Neural cell (in vitro differentiated cells): ENCODE data around the gene ZNF641. TPM values are rescaled to one million over a fixed set of nuclear protein-coding genes. Genes with fewer than 3 reads are reported as not detected.

Experiments
- H2AFZ ChIP-seq: fragments of 200-600, 300-800 bp; sonication (generic), shearing (Covaris generic); 2 replicates; pipeline ENCODE4 v1.6.0; 2014; ENCODE audit warnings: low read depth, mild to moderate bottlenecking, antibody characterized with exemption, low read length, moderate library complexity
- H3F3A ChIP-seq: fragments of 200-600 bp; shearing (Covaris generic); 2 replicates; pipeline ENCODE4 v1.6.1; 2016; ENCODE audit warnings: mild to moderate bottlenecking, moderate library complexity, mixed read lengths, antibody characterized with exemption, low read length; ENCODE audit not compliant: insufficient read depth, poor library complexity, severe bottlenecking
- H3K27ac ChIP-seq: fragments of 200-600, 300-800 bp; sonication (generic), shearing (Covaris generic); 2 replicates; pipeline ENCODE4 v1.5.1; 2014; ENCODE audit warnings: mild to moderate bottlenecking, low read length, moderate library complexity
- H3K27me3 ChIP-seq: fragments of 300-800, 200-600 bp; sonication (generic), shearing (Covaris generic); 2 replicates; pipeline ENCODE4 v1.6.0; 2014; ENCODE audit warnings: mild to moderate bottlenecking, low read depth, low read length, moderate library complexity; ENCODE audit not compliant: insufficient read depth
- H3K36me3 ChIP-seq: fragments of 300-800, 200-600 bp; sonication (generic), shearing (Covaris generic); 2 replicates; pipeline ENCODE4 v1.5.1; 2014; ENCODE audit warnings: mild to moderate bottlenecking, antibody characterized with exemption, low read length, moderate library complexity; ENCODE audit not compliant: insufficient read depth
- H3K4me2 ChIP-seq: fragments of 300-800, 200-600 bp; sonication (generic), shearing (Covaris generic); 2 replicates; pipeline ENCODE4 v1.6.0; 2014; ENCODE audit warnings: mild to moderate bottlenecking, low read length
- H3K4me3 ChIP-seq: fragments of 300-800, 200-600 bp; sonication (generic), shearing (Covaris generic); 2 replicates; pipeline ENCODE4 v1.5.1; 2014; ENCODE audit warnings: mild to moderate bottlenecking, low read length, moderate library complexity
- H3K79me2 ChIP-seq: fragments of 200-600 bp; shearing (Covaris generic); replicated peaks from 2 replicates; pipeline ENCODE4 v1.6.0; 2014; ENCODE audit warnings: mild to moderate bottlenecking, low read length, moderate library complexity; ENCODE audit not compliant: insufficient read depth
- H3K9ac ChIP-seq: fragments of 300-800, 200-600 bp; sonication (generic), shearing (Covaris generic); 2 replicates; pipeline ENCODE4 v1.6.1; 2016; ENCODE audit warnings: mild to moderate bottlenecking, low read length, mixed read lengths
- H3K9me2 ChIP-seq: fragments of 200-600 bp; shearing (Covaris generic); 2 replicates; pipeline ENCODE4 v1.6.1; 2016; ENCODE audit warnings: mild to moderate bottlenecking, low read length, mixed read lengths; ENCODE audit not compliant: insufficient read depth
- H3K9me3 ChIP-seq: fragments of 200-600, 300-800 bp; sonication (generic), shearing (Covaris generic); 2 replicates; pipeline ENCODE4 v1.6.1; 2016; ENCODE audit warnings: mild to moderate bottlenecking, mixed run types, low read length, moderate library complexity, mixed read lengths
- H4K20me1 ChIP-seq: fragments of 200-600 bp; shearing (Covaris generic); 2 replicates; pipeline ENCODE4 v1.6.1; 2016; ENCODE audit warnings: mild to moderate bottlenecking, mixed run types; ENCODE audit not compliant: insufficient read depth
- CTCF ChIP-seq: fragments of 450-650 bp; IDR thresholded peaks from 2 replicates; pipeline ENCODE4 v1.5.1; 2014; ENCODE audit warnings: antibody characterized with exemption, mild to moderate bottlenecking, moderate library complexity; ENCODE audit not compliant: poor library complexity, severe bottlenecking
- EP300 ChIP-seq: fragments of 450-650 bp; conservative IDR thresholded peaks from 2 replicates; pipeline ENCODE4 v1.6.1; 2014; ENCODE audit warnings: antibody characterized with exemption, mild to moderate bottlenecking, moderate library complexity; ENCODE audit not compliant: poor library complexity, severe bottlenecking
- RAD21 ChIP-seq: fragments of 450-650 bp; conservative IDR thresholded peaks from 2 replicates; pipeline ENCODE4 v1.6.1; 2014; ENCODE audit warnings: antibody characterized with exemption, mild to moderate bottlenecking, moderate library complexity
- REST ChIP-seq: IDR thresholded peaks from 2 replicates; pipeline ENCODE4 v1.6.1; 2012; ENCODE audit warnings: borderline replicate concordance
- SMC3 ChIP-seq: fragments of 450-650 bp; conservative IDR thresholded peaks from 2 replicates; pipeline ENCODE4 v1.6.1; 2014; ENCODE audit warnings: antibody characterized with exemption, mild to moderate bottlenecking, moderate library complexity; ENCODE audit not compliant: poor library complexity
- TAF1 ChIP-seq: IDR thresholded peaks from 2 replicates; pipeline ENCODE4 v1.6.1; 2012; ENCODE audit warnings: low read depth
- polyA plus RNA-seq: library from polyadenylated mRNA; depleted of rRNA; stranded (reverse); fragments of >200 nt; gene quantifications from 2 replicates; pipeline ENCODE4 v1.2.3, GENCODE V29; 2014

Gene ZNF641
- polyA plus RNA-seq, 1 donor from 2014 or later: 41.6 TPM

GRCh38 chr12:48351022-48351708 is 446 bp upstream of the ZNF641 start:
- no peaks in the 10 kb centered on the region for H3K36me3 ChIP-seq

GRCh38 chr12:48349471-48349870 is 1.2 kb downstream of the ZNF641 start:
- Histone ChIP-seq H4K20me1 (no peaks in the 10 kb centered on the region), H3K4me2 (peak overlapping the region; percentile 97), H3F3A (no peaks in the 10 kb centered on the region), H3K9ac (peak overlapping the region; percentile 84), H3K27ac (peak overlapping the region; percentile 69), H3K4me3 (peak overlapping the region; percentile 95), H3K27me3 (no peaks in the 10 kb centered on the region), H2AFZ (no peak overlapping the region), H3K79me2 (no peaks in the 10 kb centered on the region), H3K36me3 (no peaks in the 10 kb centered on the region), H3K9me2 (no peaks in the 10 kb centered on the region), H3K9me3 (no peaks in the 10 kb centered on the region)
- no peak for TF ChIP-seq REST
- no peak for TF ChIP-seq SMC3
- no peak for TF ChIP-seq CTCF
- TF ChIP-seq RAD21: no peak
- TF ChIP-seq TAF1: no peak
- TF ChIP-seq EP300: no peak

More at GRCh38 chr12:48351022-48351708, 446 bp upstream of the ZNF641 start:
- H2AFZ ChIP-seq: peak overlapping the region; percentile 86
- no peaks in the 10 kb centered on the region for H4K20me1 ChIP-seq
- H3K9ac ChIP-seq: peak overlapping the region; percentile 84
- H3K27me3 ChIP-seq: no peaks in the 10 kb centered on the region
- H3F3A ChIP-seq: no peaks in the 10 kb centered on the region
- H3K4me3 ChIP-seq: peak overlapping the region; percentile 95
- TF ChIP-seq REST: peak; percentile 23
- TF ChIP-seq TAF1: no peak
- H3K79me2 ChIP-seq: no peaks in the 10 kb centered on the region
- H3K4me2 ChIP-seq: peak overlapping the region; percentile 49
- H3K27ac ChIP-seq: peak overlapping the region; percentile 52
- H3K9me3 ChIP-seq: no peaks in the 10 kb centered on the region
- H3K9me2 ChIP-seq: no peaks in the 10 kb centered on the region
